SJCRH30 (cell line): ENCODE data around the gene KIAA0232. TPM values are rescaled to one million over a fixed set of nuclear protein-coding genes. Genes with fewer than 3 reads are reported as not detected.

ENCODE experiments used
- DNase-seq, 2 experiments: peaks; one replicate each; pipeline ENCODE4 v3.0.0-alpha.2; 2015 to 2020
- H3K27ac ChIP-seq: fragments of 250-450 bp; sonication (Bioruptor Pico); 2 replicates; pipeline ENCODE4 v1.5.1; 2020; ENCODE audit warnings: mild to moderate bottlenecking, moderate library complexity
- H3K27me3 ChIP-seq: fragments of 250-450 bp; sonication (Bioruptor Pico); 2 replicates; pipeline ENCODE4 v1.5.1; 2020; ENCODE audit warnings: mild to moderate bottlenecking, moderate library complexity
- H3K36me3 ChIP-seq: fragments of 250-450 bp; sonication (Bioruptor Pico); 2 replicates; pipeline ENCODE4 v1.5.1; 2020; ENCODE audit warnings: mild to moderate bottlenecking, moderate library complexity
- H3K4me1 ChIP-seq: fragments of 250-450 bp; sonication (Bioruptor Pico); 2 replicates; pipeline ENCODE4 v1.5.1; 2020; ENCODE audit warnings: mild to moderate bottlenecking, moderate library complexity
- H3K4me3 ChIP-seq: fragments of 250-450 bp; sonication (Bioruptor Pico); 2 replicates; pipeline ENCODE4 v1.5.1; 2020; ENCODE audit warnings: mild to moderate bottlenecking, moderate library complexity
- H3K9me3 ChIP-seq: fragments of 250-450 bp; sonication (Bioruptor Pico); replicated peaks from 2 replicates; pipeline ENCODE4 v1.5.1; 2020; ENCODE audit warnings: mild to moderate bottlenecking, moderate library complexity
- total RNA-seq: library from RNA; depleted of rRNA; stranded (reverse); fragments of >200 nt; shearing (Covaris generic); gene quantifications from 2 replicates; pipeline ENCODE4 v1.2.3, GENCODE V29; 2014; rRNA removed

Gene KIAA0232, protein sequence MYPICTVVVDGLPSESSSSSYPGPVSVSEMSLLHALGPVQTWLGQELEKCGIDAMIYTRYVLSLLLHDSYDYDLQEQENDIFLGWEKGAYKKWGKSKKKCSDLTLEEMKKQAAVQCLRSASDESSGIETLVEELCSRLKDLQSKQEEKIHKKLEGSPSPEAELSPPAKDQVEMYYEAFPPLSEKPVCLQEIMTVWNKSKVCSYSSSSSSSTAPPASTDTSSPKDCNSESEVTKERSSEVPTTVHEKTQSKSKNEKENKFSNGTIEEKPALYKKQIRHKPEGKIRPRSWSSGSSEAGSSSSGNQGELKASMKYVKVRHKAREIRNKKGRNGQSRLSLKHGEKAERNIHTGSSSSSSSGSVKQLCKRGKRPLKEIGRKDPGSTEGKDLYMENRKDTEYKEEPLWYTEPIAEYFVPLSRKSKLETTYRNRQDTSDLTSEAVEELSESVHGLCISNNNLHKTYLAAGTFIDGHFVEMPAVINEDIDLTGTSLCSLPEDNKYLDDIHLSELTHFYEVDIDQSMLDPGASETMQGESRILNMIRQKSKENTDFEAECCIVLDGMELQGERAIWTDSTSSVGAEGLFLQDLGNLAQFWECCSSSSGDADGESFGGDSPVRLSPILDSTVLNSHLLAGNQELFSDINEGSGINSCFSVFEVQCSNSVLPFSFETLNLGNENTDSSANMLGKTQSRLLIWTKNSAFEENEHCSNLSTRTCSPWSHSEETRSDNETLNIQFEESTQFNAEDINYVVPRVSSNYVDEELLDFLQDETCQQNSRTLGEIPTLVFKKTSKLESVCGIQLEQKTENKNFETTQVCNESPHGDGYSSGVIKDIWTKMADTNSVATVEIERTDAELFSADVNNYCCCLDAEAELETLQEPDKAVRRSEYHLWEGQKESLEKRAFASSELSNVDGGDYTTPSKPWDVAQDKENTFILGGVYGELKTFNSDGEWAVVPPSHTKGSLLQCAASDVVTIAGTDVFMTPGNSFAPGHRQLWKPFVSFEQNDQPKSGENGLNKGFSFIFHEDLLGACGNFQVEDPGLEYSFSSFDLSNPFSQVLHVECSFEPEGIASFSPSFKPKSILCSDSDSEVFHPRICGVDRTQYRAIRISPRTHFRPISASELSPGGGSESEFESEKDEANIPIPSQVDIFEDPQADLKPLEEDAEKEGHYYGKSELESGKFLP (N-terminal part only)
- total RNA-seq, result 23.9 and 28.7 TPM in 2 replicates

- H3K4me3 ChIP-seq, result peak within 1 kb of the TSS; percentile 92
- H3K4me1 ChIP-seq, result peaks cover 10% of the 10 kb centered on the region
- peak within 1 kb of the TSS; percentile 74 for H3K27ac ChIP-seq
- H3K9me3 ChIP-seq, result no peaks in the 10 kb centered on the region
- 0 out of 2 replicates have a peak, but pooled peaks cover 2% of the 10 kb centered on the region for H3K36me3 ChIP-seq
- DNase-seq, result peak; percentile 91 to 92
- H3K27me3 ChIP-seq, result no peaks in the 10 kb centered on the region
Observed at GRCh38 chr4:6782147-6782845, at the start of gene KIAA0232. KIAA0232 (plus strand) TSS chr4:6782727; CDS start chr4:6824454, 41,727 bp downstream.

- H3K4me3 ChIP-seq, result no peak overlapping the region
- DNase-seq, result no peak
- H3K9me3 ChIP-seq, result no peaks in the 10 kb centered on the region
- no peaks in the 10 kb centered on the region for H3K27me3 ChIP-seq
- H3K36me3 ChIP-seq, result no peaks in the 10 kb centered on the region
- H3K4me1 ChIP-seq, result peaks cover 8% of the 10 kb centered on the region; the same call in 1 of the 2 replicates
- H3K27ac ChIP-seq, result no peak overlapping the region
Observed at GRCh38 chr4:6733358-6734164, 49.0 kb upstream of the KIAA0232 start.

DNA sequence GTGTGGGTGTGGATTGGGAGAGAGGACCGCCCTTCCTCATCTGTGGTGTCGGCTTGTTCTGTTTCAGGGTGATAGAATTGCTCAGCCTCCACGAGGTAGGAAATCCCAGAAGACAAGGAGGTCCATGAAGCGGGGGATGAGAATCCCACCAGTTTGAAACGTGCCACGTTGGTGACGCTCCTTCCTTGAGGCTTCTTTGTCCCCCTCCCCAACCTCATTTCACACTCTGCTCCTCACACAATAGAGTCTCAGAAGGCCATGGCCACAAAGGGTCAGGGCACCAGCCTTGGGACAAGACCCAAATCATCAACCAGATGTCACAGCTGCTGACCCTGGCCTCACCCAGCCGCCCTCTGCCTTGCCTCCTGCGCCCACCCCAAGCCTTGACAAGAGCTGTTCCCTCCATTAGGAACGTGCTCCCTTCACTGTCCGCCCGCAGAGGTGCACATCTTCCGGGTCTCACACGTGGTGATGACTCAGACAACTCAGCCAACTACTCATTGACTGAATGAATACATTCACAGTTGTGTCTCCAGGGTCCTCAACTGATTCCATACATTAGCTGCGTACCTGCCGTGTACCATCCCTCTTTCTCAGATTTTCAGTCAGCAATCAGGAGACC, 48.3 kb upstream of the KIAA0232 start:
- no peak overlapping the region for H3K4me3 ChIP-seq
- H3K27ac ChIP-seq, result no peak overlapping the region
- peaks cover 8% of the 10 kb centered on the region; the same call in 1 of the 2 replicates for H3K4me1 ChIP-seq
- H3K9me3 ChIP-seq, result no peaks in the 10 kb centered on the region
- no peak for DNase-seq
- H3K36me3 ChIP-seq, result no peaks in the 10 kb centered on the region
- no peaks in the 10 kb centered on the region for H3K27me3 ChIP-seq

DNA sequence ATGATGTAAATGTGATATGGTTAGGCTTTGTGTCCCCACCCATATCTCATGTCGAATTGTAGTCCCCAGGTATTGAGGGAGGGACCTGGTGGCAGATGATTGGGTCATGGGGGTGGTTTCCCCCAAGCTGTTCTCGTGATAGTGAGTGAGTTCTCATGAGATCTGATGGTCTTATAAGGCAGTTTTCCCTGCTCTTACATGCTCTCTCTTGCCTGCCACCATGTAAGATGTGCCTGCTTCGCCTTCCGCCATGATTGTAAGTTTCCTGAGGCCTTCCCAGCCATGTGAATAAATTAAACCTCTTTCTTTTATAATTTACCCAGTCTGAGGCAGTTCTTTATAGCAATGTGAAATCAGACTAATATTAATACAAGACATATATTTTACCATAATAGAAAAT, 42.6 kb upstream of the KIAA0232 start:
- Histone ChIP-seq H3K27ac (no peak overlapping the region), H3K9me3 (no peaks in the 10 kb centered on the region), H3K36me3 (no peaks in the 10 kb centered on the region), H3K4me1 (no peaks in the 10 kb centered on the region), H3K27me3 (no peaks in the 10 kb centered on the region), H3K4me3 (no peak overlapping the region)
- DNase-seq, result no peak

DNA sequence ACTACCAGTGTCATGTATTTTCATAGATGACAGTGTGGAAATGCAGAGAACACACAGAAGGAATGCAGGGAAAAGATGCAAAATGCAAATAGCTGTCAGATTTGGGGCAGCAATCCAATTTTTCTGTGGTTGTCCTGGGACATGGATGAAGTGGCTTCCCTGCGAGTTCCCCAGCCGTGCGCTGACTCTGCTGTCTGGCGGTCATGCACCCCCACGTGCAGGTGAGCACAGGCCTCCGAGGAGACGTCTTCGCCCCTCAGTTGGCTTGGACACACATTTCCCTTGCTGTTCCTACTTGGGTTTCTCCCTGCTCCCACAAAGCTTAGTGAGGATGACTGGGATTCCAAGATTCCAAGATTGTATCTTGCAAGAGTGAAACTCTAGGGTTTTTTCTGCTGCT, 42.2 kb upstream of the KIAA0232 start:
- no peaks in the 10 kb centered on the region for H3K9me3 ChIP-seq
- H3K4me1 ChIP-seq, result no peaks in the 10 kb centered on the region
- H3K27ac ChIP-seq, result no peak overlapping the region
- H3K4me3 ChIP-seq, result no peak overlapping the region
- DNase-seq, result no peak
- no peaks in the 10 kb centered on the region for H3K27me3 ChIP-seq
- no peaks in the 10 kb centered on the region for H3K36me3 ChIP-seq

GRCh38 chr4:6742507-6742906, 40.0 kb upstream of the KIAA0232 start:
- Histone ChIP-seq H3K9me3 (no peaks in the 10 kb centered on the region), H3K4me3 (no peak overlapping the region), H3K27me3 (no peaks in the 10 kb centered on the region), H3K4me1 (peaks cover 18% of the 10 kb centered on the region), H3K36me3 (no peaks in the 10 kb centered on the region), H3K27ac (no peak overlapping the region)
- DNase-seq, result no peak

DNA sequence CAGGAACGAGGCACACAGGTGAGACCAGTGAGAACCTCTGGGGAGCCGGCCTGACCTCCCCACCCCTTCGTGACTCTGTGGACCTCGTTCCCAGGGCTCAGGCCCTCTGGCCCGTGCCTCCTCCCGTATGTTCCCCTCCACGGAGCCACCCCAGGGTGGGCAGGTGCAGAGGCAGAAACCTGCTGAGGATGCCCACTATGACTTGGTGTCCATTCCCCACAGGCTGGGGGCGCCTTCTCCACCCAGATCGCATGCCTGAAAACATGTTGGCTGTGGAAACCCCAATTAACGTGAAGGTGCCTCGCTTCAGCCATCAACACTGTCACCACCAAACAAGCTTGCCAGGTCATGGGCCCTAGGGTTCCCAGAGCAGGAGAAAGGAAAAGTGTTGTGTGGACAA, 39.5 kb upstream of the KIAA0232 start:
- Histone ChIP-seq H3K4me1 (peaks cover 18% of the 10 kb centered on the region), H3K9me3 (no peaks in the 10 kb centered on the region), H3K27me3 (no peaks in the 10 kb centered on the region), H3K4me3 (no peak overlapping the region), H3K36me3 (no peaks in the 10 kb centered on the region), H3K27ac (no peak overlapping the region)
- no peak for DNase-seq

DNA sequence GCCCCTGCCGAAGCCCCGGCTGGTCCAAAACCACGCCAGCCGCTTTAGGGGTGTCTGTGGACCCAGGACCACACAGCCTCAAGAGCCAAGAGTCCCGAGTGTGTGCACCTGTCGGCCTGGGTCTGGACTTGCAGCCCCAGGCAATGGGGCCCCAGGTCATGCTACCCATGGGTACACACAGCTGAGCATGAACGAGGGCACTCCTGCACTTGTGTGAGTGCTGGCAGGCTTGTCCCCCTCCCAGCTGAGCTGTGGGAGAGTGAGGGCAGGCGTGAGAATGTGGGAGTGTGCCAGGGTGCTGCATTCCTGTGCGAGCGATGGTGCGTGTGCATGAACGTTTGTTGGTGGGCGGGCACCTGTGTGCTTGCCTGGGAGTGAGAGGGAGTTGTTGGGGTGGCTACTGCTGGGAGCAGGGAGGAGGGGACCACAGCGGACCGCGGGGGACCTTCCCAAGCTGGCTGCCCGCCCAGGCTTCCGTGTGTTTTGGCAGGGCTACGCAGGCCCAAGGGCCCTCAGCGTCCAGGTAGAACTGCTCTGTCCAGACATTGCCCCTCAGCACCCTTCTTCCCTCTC, 35.7 kb upstream of the KIAA0232 start:
- H3K27me3 ChIP-seq, result no peaks in the 10 kb centered on the region
- DNase-seq, result no peak

GRCh38 chr4:6747294-6748051, 35.1 kb upstream of the KIAA0232 start:
- H3K9me3 ChIP-seq, result no peaks in the 10 kb centered on the region
- H3K4me1 ChIP-seq, result peaks cover 33% of the 10 kb centered on the region
- no peaks in the 10 kb centered on the region for H3K36me3 ChIP-seq
- DNase-seq, result no peak
- no peak overlapping the region for H3K27ac ChIP-seq
- no peak overlapping the region for H3K4me3 ChIP-seq
- H3K27me3 ChIP-seq, result no peaks in the 10 kb centered on the region

More for the DNA sequence above, 35.7 kb upstream of the KIAA0232 start:
- H3K9me3 ChIP-seq, result no peaks in the 10 kb centered on the region
- peaks cover 33% of the 10 kb centered on the region for H3K4me1 ChIP-seq
- no peak overlapping the region for H3K27ac ChIP-seq
- no peaks in the 10 kb centered on the region for H3K36me3 ChIP-seq
- no peak overlapping the region for H3K4me3 ChIP-seq

- H3K9me3 ChIP-seq, result no peaks in the 10 kb centered on the region
- no peak for DNase-seq
- H3K4me3 ChIP-seq, result no peak overlapping the region
- H3K4me1 ChIP-seq, result peaks cover 38% of the 10 kb centered on the region
- no peaks in the 10 kb centered on the region for H3K27me3 ChIP-seq
- H3K27ac ChIP-seq, result no peak overlapping the region
- H3K36me3 ChIP-seq, result no peaks in the 10 kb centered on the region
Observed at GRCh38 chr4:6748286-6748685, 34.2 kb upstream of the KIAA0232 start.

- DNase-seq, result peak; percentile 81 to 83
- no peaks in the 10 kb centered on the region for H3K27me3 ChIP-seq
- H3K4me1 ChIP-seq, result peaks cover 39% of the 10 kb centered on the region
- H3K9me3 ChIP-seq, result no peaks in the 10 kb centered on the region
- peak overlapping the region; percentile 12; the same call in 1 of the 2 replicates for H3K27ac ChIP-seq
- H3K4me3 ChIP-seq, result peak overlapping the region; percentile 21
- no peaks in the 10 kb centered on the region for H3K36me3 ChIP-seq
Observed at GRCh38 chr4:6749340-6750171, 33.0 kb upstream of the KIAA0232 start.
